ENCODE measurements around the gene FAT1.

The FAT1 gene

DNA sequence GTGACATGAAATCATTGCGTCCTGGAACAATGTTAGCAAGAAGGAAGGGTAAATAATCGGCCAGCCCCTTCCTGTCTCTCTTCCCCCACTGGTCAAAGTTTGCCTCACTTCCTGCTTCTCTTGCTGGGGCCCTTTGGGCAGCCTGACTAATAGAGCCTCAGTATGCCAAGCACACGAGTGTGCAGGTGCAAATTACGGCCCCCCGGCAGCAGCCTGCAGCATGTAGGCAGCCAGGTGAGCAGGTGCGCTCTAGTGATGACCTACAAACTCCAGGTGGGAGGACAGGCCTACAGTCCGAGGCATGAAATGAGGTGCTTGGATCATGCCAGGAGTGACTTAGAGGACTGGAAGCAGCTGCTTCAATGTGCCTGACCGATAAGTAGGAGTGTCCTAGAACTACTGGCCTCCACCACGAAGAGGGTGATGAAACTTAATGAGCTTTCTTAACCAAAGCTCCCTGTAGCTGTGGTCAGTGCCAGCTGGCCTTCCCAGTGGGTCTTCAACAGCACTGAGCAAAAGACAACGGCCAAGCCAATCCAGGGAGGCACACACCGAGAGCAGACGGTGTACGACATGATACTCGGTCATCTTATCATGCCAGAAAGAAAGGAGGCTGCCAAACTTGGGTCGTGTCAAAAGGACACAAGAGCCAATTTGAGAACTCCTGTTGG is 26.1 kb upstream of the FAT1 start:
- no peak for DNase-seq (ENCODE audit: low read depth)

DNA sequence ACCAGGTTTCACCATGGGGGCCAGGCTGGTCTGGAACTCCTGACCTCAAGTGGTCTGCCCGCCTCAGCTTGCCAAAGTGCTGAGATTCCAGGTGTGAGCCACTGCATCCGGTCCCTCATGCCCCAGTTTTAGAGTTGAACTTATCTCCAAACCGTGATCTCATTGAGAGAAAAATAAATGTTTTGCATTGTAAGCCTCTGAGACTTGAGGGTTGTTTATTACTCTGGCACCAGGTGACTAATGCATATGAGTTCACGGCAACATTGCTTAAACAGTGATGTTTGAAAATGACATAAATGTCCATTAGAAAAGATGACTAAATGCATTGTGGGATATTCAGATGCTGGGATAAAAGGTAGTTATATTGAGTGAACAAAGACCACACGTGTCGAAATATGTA is 22.9 kb upstream of the FAT1 start:
- no peak for DNase-seq (ENCODE audit: low read depth)

DNA sequence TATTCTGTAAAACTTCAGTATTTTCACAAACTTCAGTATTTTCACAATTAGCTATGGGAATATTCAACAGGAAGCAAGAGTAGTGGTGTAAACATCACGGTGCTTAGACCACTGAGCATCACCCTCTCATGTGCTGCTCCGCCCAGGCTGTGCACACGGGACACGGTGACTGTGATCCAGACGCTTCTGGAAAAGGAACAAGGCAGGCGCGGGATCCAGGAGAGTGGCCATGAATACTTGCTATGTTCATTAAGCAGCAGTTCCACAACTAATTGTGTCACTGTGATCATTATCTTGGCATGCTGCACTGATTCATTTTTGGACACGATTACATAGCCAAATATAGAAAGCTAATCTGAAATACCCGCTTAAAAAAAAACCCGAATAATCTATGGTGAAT is 19.6 kb upstream of the FAT1 start:
- DNase-seq (ENCODE audit: low read depth) = no peak

DNA sequence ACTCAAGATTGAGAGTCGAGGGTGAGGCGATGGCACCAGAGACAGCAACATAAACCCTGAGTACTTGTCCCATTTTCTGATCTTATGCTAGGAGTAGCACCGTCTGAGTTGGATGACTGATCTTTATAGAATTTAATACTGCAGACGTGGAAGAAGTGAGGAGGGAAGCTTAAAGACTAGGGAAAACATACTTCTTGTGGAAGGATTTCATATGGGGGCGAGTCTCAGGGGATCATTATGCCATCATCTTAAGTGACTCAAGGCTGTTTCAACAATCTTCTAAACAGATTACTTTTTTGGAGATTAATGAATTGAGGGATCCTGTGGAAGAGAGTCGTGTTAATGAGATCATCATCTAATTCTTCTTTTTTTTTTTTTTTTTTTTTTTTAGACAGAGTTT is 17.2 kb upstream of the FAT1 start:
- no peak for DNase-seq (ENCODE audit: low read depth)

DNA sequence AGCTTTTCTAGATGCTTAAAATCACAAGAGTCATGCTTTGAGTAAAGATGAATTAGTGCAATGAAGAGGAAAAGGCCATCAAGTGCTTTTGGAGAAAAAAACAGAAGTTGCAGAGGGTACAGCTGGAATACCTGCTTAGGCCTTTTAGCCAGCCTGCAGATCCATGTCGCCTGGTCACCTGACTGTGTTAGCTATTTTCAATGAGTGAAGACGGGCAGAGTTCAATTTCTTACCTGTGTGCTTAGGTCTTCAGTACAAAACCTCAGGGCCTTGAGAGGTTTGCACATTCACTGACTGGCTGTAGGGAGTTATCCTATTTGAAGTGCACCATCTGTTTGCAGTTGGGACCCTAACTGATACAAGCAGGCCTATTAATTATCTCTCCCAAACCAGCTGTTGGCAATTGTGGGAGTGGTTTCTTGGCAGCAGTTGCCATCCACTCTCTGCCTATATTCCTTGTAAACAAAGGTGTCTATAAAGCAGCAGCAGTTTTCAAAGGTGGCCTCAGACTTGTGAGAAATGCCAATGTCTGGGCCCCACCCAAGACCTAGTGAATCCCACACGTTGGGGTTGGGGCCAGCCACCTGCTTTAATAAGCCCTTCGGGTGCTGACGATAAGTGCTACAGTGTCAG is 16.3 kb upstream of the FAT1 start:
- no peak for DNase-seq (ENCODE audit: low read depth)

DNA sequence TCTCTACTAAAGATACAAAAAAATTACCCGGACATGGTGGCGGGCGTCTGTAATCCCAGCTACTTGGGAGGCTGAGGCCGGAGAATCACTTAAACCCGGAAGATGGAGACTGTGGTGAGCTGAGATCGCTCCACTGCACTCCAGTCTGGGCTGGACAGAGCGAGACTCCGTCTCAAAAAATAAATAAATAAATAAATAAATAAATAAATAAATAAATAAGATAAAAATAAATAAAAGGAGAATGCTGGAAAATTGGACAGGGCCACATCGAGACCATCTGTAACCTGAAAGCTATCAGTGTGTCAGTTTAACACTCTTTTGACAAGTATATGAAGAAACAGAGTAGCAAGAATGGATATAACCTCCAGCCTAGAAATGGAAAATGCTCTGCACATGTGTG is 15.7 kb upstream of the FAT1 start:
- DNase-seq (ENCODE audit: low read depth) = no peak

DNA sequence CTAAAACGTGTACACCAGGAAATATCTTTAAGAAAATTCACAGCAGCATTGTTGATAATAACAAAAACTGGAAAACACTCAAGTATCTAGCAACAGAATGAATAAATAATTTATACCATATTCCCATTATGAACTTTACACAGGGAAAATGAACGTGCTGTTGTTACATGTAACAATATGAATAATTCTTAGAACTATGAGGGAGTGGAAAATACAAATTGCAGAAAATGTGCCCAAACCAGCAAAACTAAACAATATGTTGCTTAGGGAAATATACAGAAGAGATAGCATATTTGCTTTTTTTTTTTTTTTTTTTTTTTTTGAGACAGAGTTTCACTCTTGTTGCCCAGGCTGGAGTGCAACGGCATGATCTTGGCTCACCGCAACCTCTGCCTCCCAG is 14.8 kb upstream of the FAT1 start:
- no peak for DNase-seq (ENCODE audit: low read depth)

DNA sequence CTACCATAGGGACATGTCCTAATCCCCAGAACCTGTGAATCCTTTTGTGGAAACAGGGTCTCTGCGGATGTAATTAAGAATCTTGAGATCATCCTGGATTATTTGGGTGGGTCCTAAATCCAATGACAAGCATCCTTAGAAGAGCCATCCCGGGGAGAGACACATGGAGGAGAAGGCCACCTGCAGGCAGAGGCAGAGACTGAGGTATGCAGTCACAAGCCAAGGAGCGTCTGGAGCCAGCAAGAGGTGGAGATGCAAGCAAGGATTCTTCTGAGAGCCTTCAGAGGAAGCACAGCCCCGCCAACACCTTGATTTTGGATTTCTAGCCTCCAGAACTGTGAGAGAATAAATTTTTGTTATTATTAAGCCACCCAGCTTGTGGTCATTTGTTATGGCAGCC is 13.8 kb upstream of the FAT1 start:
- no peak for DNase-seq (ENCODE audit: low read depth)

DNA sequence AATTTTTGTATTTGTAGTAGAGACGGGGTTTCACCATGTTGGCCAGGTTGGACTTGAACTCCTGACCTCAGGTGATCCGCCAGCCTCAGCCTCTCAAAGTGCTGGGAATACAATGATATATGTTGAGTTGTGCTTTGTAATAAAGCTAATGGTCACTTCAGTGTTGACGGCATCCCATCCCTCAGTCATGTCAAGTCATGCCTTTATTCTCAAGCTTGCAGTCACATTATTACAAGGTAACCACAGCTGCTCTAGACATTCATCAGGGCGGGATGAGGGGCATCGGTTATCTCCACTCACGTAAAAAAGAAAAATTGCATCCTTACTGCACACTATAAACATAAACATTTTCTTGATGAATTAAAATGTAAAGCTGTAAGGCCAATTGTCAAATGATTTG is 12.8 kb upstream of the FAT1 start:
- no peak for DNase-seq (ENCODE audit: low read depth)

DNA sequence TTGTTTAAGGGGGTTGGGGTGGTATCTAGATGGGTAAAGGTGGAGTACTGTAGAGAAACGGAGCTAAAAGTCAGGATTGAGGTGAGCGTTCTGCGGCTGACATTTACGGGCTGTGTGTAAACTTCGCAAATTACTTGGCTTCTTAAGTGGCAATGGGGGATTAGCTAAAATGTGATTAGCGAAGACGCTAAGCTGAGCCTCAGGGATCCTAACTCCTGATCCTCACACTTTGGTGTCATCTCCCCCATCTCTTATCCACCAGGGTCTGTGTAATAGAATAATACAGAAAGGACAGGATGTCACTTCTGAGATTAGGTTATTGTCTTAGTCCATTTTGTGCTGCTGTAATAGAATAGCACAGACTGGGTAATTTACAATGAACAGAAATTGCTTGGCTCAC is 10.6 kb upstream of the FAT1 start:
- DNase-seq (ENCODE audit: low read depth) = no peak

DNA sequence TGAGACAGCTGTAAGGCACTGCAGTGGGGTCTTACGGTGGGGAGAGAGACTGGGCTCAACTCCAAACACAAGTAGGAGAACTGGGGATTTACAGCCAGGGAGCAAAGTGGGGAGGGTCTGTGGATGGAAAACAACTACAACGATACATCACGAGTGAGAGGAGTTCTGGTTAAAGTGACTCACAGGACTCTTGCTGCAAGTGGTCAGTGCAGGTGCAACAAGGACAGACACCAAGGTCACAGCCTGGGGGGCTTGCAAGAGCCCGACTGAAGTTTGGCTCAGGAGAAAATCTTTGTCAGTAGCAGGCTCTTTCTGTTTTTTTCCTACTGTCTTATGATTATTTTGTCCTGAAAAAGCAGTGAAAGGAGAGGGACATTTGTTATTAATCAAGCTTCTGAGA is 10.1 kb upstream of the FAT1 start:
- DNase-seq (ENCODE audit: low read depth) = no peak

DNA sequence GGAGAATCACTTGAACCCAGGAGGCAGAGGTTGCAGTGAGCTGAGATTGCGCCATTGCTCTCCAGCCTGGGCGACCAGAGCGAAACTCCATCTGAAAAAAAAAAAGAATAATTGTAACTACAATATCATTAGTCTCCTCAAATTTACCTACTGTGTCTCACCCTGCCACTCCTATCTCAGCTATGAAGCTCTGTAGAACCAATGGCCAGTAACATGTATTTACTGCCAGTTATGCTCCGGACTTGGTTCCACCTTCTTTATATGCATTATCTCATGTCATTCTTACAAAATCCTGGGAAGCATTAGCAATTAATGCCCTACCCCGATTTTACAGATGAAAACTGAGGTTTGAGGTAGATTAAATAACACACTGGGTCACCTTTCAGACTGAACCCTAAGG is 7.0 kb upstream of the FAT1 start:
- DNase-seq (ENCODE audit: low read depth) = no peak

DNA sequence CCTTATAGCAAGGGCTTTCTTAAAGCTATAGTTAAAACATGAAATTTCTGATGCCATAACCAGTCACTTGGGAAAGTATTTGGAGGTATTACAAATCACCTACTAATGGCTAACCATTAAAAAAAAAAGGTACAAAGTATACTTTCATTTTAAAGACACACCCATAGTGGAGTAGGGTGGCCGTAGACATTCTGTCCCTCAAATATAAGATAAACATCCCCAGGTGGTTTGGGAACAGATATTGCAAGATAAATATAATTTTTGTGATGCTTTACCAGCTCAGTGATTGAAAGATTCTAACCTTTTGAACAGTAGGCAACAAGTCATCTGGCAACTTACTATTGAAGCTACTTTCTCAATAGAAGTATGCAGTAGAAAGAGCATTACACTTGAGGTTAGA is 6.2 kb upstream of the FAT1 start:
- no peak for DNase-seq (ENCODE audit: low read depth)

DNA sequence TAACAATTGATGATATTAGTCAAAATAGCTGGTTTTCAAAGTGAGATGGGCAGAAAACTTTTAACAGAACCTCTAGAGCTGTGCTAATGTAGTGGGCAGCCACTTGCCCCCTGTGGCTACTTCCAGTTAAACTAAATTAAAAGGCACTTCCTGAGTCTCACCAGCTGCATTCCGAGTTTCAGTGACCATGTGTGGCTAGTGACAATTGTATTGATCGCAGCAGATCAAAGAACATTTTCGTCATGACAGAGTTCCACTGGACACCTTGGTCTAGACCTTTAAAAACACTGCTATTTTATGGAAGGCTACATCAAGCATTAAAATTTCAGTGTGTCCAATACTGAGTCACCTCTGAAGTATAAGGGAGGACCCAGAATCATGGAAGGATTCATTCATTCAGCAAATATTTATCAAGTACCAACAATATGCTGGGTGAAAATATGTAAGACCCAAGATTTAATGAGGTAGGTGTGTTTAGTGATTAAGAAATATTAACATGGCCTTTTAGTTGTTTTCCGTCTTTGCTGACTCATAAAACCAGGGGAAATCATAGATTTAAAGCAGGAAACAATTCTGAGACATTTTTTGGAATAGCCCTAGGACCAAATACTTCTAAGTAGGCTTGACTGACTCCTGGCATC is 5.1 kb upstream of the FAT1 start:
- DNase-seq (ENCODE audit: low read depth) = no peak

DNA sequence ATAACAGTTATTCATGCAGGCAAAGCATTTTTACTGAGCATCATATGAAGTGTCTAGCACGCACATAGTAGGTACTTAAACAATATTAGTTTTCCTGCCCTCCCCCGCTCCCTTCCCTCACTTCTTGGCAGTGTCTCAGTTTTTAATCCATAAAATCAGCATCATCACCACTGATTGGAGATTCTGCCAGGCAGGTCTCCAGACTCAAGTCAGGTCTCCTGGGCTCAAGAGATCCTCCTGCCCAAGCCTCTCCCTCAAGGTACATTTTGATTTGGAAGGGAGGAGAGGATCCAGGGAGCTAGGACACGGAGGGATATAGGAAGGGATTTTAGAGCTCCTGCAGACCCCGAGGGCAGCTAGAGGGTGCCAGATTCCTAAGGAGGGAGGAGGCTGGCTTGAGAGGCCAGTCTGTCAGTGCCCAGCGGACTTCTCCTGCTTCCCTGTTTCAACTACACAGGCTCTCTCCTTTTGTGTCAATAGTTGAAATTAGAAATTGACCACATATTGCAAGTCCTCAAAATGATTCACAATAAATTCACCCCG is 4.4 kb upstream of the FAT1 start:
- DNase-seq (ENCODE audit: low read depth) = no peak

DNA sequence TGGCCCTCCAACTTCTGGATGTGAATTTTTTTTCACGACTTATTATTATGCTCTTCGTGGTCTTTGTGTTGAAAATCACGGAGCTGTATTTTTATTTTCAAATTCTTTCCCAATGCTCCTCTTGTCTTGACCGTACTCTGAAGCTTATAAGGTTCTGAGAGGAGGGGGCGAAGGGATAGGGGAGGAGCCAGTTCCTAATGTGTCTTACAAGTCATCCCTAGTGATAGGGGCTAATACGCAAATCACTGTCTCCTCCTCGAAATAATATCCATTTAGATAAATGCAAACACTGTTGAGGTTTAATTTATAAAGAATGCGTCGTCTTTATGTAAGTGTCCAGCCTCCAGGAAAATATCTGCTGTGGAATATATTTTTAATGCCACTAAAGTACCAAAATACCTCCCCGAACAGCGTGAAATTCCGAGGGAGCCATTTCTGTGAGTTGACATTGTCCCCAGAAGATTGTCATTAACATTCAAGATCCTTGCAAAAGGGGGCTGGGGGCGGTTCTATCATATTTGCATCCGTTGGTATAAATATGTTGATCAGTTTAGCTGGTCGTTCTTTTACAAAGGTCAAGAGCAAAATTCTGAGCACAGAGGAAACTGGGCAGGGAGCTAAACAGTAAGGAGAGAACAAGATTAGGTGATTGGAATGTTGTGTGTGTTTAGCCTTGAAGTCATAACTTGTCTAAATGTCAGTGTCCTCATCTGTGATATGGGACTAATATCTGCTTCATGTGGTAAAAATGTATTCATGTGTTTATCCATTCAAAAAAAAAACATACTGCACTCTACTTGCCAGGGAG is 3.7 kb upstream of the FAT1 start:
- DNase-seq (ENCODE audit: low read depth) = no peak

DNA sequence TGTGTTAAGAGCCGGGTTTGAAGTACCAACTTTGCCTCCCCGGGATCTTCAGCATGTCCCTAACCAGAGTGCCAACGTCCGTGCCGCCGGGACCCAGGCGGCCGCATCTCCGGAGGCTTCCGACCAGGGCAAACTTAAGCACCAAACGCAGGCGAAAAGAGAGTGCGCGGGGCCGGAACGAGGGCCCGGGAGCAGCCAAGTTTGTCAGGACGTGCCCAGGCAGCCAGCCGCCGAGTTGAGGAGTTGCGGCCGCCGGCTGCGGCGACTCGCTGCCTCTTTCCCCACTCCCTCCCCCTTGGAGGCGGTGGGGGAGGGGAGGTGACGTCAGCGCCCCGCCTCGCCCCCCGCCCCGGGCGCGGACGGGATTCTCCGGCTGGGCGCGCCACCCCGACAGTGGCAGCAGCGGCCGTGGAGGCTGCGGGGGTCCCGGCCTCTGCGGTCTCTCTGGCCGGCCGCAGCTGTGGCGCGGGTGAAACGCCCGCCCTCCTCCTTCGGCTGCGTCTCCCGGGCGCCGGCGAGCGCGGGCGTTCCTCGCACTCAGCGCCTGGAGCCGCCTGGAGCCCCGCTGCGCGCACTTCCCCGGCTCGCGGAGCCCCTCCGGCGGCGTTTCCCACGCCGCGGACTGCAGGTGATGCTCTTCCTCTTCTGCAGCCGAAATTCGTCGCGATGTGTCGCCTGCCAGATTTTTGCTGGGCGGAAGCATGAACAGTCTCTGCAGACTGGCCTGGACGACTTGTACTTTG is 2.9 kb upstream of the FAT1 start:
- DNase-seq (ENCODE audit: low read depth) = no peak

DNA sequence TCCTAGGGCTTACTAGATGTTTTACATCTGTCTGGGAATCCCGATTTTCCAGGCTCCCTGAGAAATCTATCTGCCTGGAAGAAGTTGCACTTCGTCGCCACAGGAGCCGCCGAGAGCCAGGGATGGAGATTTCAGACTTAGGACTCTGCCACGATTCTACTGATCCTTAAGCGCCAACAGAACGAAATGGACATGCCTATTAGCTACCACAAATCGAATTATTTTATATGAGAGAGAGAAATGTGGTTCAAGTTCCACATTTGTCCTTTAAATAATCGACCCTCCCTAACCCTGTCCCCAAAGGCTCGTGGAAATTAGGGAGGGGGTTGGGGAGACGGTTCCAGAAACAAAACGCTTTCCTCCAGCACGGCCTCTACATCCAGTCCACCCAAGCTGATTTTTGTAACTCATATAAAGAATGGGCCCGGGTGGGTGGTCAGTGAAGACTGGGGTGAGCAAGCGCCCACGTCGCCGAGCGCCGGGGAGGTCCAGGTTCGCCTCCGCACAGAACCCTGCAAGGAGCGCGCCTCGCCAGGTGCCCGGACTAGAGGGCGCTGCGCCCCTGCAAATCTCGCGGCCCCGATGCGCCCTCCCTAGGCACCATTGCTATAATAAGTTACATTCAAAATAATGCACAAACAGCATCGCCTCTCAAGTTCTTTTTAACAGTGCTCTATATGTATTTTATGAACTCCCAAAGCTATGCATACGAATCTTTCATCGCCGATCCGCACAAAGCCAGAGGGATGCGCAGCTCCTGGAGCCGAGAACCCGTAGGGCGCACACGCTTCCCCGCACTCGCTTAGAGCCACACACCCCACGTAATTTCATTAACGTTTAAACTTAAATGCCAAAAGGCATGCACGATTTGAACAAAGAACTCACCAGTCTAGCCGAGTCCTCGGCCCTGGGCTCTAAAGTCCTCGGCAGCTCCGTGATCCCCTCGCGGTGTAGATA is 2.1 kb upstream of the FAT1 start:
- DNase-seq (ENCODE audit: low read depth) = no peak

DNA sequence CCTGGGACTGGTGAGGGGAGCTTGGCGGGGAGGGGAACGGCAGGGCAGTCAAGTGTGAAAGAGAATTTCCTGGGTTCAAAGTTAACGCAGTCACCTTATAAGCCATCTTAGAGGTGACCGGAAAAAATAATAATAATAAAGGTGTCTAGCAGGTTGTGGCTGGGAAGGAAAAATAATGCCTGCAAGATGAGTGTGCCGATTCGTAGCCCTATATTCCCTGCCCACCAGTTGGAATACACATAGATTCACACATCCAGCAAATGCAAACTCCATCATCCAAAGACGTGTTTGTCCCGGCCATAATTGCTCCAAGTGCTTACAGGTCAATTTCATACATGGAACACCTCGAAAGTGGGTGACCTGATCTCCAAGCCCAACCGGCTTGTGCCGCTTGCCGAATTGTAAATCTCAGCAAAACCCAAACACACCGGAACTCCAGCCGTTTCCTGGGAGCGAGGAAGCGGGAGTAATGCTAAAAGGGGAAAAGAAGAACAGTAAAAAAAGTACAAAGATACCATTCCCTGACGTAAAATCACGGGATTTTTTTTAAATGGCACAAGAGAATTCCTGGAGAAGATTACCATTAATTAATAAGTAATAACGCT is 1.3 kb upstream of the FAT1 start:
- DNase-seq (ENCODE audit: low read depth) = no peak

All from stimulated activated CD8-positive, alpha-beta memory T cell treated with anti-CD3 and anti-CD28 coated beads, Interleukin-12 subunit alpha, Interleukin-12 subunit beta, amount 100 ng/mL, for 4 hours (primary cell).